Posterior vena cava (tissue), 2 donors: ENCODE measurements around the gene FOXP4. TPM values are rescaled to one million over a fixed set of nuclear protein-coding genes. Genes with fewer than 3 reads are reported as not detected.

Source experiments
- DNase-seq: peaks from one replicate; pipeline ENCODE4 v3.0.0-alpha.2; 2020; ENCODE audit warnings: low spot score
- intact Hi-C, 2 donors: fragments of 100-400 bp; cut with DNase I; formaldehyde crosslinking; loops; one replicate each; pipeline versions ENCODE4 v1.14.1 to v1.14.2; 2022 to 2023
- total RNA-seq, 2 donors: library from RNA; stranded (reverse); fragmentation: NEBNext Ultra II Directional; extraction: Animal tissue kit (Norgen Biotek cat#: 25700); gene quantifications; one replicate each; pipeline ENCODE4 v1.2.1, GENCODE V29; 2021
- donor health status: DM: yes; HTN: yes; CAD: no.
- donor health status: DM: yes; HTN: yes; CAD: no.

FOXP4 gene
- total RNA-seq, 2 donors from 2014 or later: 16.8 to 26.9 TPM

- intact Hi-C loops: no loop called here
- peak; percentile 66 for DNase-seq
These were observed 84.8 kb downstream of the FOXP4 start for GRCh38 chr6:41630946-41631345.

- intact Hi-C loops: no loop called here
- peak; percentile 6 for DNase-seq
These were observed 87.0 kb downstream of the FOXP4 start for GRCh38 chr6:41633056-41633634.

- DNase-seq: peak; percentile 51
- intact Hi-C loops: no loop called here
These were observed 88.5 kb downstream of the FOXP4 start for GRCh38 chr6:41634657-41635056.

GRCh38 chr6:41635365-41635764, 89.2 kb downstream of the FOXP4 start:
- DNase-seq: peak; percentile 48
- intact Hi-C loops: no loop called here

- peak; percentile 83 for DNase-seq
- intact Hi-C loops: no loop called here
These were observed 90.6 kb downstream of the FOXP4 start for GRCh38 chr6:41636833-41637193.

- peak; percentile 79 for DNase-seq
- intact Hi-C loops: no loop called here
These were observed 91.2 kb downstream of the FOXP4 start for GRCh38 chr6:41637194-41638001.

- peak; percentile 74 for DNase-seq
These were observed 92.1 kb downstream of the FOXP4 start, which contains the start of gene MDFI for GRCh38 chr6:41638002-41638934. Gene MDFI (plus strand): TSS chr6:41638468. CDS start chr6:41638750, 282 bp downstream.

GRCh38 chr6:41638935-41639808, 93.0 kb downstream of the FOXP4 start:
- intact Hi-C loops: no loop called here
- DNase-seq: peak; percentile 77

More at GRCh38 chr6:41638002-41638934, 92.1 kb downstream of the FOXP4 start, which contains the start of gene MDFI:
- intact Hi-C loops: no loop called here

GRCh38 chr6:41639809-41640371, 93.7 kb downstream of the FOXP4 start:
- intact Hi-C loops: no loop called here

GRCh38 chr6:41640426-41640825, 94.2 kb downstream of the FOXP4 start:
- peak; percentile 46 for DNase-seq
- intact Hi-C loops: no loop called here

More at GRCh38 chr6:41639809-41640371, 93.7 kb downstream of the FOXP4 start:
- peak; percentile 67 for DNase-seq

GRCh38 chr6:41641352-41641925, 95.3 kb downstream of the FOXP4 start:
- intact Hi-C loops: no loop called here
- peak; percentile 48 for DNase-seq

GRCh38 chr6:41642090-41642959, 96.1 kb downstream of the FOXP4 start:
- intact Hi-C loops: no loop called here
- peak; percentile 69 for DNase-seq

- intact Hi-C loops: no loop called here
- peak; percentile 47 for DNase-seq
These were observed 97.0 kb downstream of the FOXP4 start for GRCh38 chr6:41642960-41643898.

- intact Hi-C loops: no loop called here
- peak; percentile 58 for DNase-seq
These were observed 97.7 kb downstream of the FOXP4 start for GRCh38 chr6:41643899-41644269.

- intact Hi-C loops: no loop called here
These were observed 98.2 kb downstream of the FOXP4 start for GRCh38 chr6:41644297-41644879.

More at GRCh38 chr6:41644297-41644879, 98.2 kb downstream of the FOXP4 start:
- peak; percentile 74 for DNase-seq
